Measurements from ENCODE around the gene C3orf52.
"Not testable (repeated sequence)": the region's sequence is repeated elsewhere in the genome, so short reads cannot be mapped to it uniquely, and the experiment has no call there.

The C3orf52 gene, protein sequence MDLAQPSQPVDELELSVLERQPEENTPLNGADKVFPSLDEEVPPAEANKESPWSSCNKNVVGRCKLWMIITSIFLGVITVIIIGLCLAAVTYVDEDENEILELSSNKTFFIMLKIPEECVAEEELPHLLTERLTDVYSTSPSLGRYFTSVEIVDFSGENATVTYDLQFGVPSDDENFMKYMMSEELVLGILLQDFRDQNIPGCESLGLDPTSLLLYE

GRCh38 chr3:112086076-112086854 lies at the start of gene C3orf52:
TSS of gene C3orf52 (plus strand) at chr3:112086389. CDS start at chr3:112086408, 19 bp downstream.
- peak; percentile 35 for DNase-seq

DNA sequence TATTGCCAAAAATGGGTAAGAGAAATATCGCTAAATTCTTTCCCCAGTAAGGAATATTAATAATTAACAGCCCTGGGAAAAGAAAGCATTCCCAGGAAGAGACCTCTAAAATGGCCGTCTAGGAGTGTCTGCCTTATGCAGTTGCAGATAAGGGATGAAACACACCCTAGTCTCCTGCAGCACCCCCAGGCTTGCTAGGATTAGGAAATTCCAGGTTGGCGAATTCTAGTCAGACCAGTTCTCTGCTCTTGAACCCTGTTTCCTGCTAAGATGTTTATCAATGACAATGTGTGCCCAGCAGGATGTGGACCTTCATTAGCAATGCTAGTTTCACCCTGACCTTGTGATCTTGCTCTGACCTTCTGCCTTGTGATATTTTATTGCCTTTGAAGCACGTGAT lies 49.0 kb upstream of the C3orf52 start:
- DNase-seq = not testable (repeated sequence)

GRCh38 chr3:112038863-112039262 lies 47.3 kb upstream of the C3orf52 start:
- DNase-seq = no peak

- no peak for DNase-seq
Measured at GRCh38 chr3:112041321-112041720, 44.9 kb upstream of the C3orf52 start.

DNA sequence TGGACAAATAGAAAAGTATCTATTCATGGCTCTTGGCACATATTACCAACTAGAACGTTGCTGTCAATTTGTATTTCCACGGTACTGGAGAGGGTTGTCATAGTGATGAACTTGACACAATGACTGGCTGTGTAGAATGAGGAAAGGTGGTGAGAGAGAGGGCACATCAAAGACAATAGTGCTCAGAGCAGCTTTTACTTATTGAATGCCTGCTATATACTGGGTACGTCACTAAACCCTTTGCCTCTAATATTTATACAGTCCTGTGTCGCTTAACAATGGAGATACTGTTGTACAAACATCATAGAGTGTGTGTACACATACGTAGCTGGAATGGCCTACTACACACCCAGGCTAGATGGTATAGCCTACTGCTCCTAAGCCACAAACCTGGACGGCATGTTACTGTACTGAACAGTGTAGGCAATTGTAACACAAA lies 43.3 kb upstream of the C3orf52 start:
- DNase-seq = no peak

DNA sequence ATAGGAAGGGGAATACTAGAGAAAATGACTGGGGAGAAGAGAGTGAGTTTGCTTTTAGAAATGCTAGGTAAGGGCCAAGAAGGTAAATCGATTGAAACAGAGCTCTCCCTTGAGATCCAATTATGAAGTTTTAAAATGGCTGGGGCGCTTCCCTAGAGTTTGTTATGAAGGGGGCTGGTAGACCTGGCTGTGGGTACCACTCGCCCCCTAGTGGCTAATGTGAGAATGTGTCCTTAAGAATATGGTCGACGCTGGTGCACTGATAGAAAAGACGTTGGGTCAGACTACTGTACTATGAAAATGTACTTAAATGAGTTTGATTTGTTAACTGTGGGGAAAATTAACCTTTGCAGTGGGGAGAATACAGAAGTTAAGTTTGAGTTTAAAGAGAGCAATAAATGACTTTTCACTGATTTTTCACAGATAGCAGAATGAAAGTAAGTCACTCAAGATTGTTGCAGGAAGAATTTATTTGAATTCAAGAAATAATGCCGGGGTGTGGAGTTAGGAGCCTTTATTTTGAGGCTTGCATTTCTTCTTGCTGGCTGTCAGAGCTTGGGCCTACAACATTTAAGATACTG lies 42.5 kb upstream of the C3orf52 start:
- peak; percentile 63 for DNase-seq

DNA sequence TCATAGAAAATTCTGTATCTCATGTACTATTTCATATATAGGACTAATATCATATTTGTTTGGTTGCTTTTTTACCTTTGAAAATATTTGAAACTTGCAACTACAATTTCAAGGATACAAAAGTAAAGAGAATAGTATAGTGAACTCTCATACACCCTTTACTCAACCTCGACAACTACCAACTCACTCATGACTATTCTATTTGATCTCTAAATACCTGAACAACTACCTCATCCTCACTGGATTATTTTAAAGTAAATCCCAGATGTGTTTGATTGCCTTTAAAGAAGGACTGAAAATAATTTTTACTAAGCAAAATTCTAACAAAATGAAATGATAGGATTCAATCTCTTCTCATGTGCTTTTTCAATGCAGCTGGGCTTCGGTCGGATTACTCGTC lies 39.6 kb upstream of the C3orf52 start:
- DNase-seq = no peak

DNA sequence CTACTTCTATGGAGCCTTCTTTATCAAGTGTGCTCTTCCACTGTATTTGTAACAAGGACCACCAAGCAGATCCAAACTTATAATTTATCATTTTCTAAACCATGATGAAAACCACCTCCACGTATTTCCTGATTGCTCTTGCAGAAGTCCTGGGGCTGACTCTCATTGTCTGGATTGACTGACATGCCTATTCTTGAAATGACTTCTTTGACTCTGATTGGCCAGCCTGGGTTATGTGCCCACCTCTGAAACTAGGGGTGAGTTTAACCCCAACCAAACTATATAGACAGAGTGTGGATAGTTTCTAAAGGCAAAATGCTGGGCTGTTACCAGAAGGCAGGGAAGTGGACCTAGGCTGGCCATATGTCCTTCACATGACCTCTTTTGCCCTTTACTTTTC lies 38.9 kb upstream of the C3orf52 start:
- no peak for DNase-seq

DNA sequence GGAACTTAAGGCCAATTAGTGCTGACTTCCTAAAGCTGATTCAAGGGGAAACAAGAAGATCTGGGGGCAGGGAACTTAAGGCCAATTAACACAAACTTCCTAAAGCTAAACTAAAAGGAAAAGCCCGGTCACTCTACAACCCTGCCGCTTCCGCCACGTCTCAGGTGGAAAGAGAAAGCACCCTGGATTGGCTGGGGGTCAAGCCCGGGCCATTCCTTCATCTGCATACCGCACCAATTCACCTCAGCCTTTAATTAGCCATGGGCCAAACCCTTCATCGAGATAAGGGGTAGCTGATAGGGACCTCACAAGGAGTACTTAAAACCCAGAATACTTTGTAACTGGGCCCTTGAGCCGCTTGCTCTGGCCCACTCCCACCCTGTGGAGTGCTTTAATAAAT lies 37.3 kb upstream of the C3orf52 start:
- no peak for DNase-seq

DNA sequence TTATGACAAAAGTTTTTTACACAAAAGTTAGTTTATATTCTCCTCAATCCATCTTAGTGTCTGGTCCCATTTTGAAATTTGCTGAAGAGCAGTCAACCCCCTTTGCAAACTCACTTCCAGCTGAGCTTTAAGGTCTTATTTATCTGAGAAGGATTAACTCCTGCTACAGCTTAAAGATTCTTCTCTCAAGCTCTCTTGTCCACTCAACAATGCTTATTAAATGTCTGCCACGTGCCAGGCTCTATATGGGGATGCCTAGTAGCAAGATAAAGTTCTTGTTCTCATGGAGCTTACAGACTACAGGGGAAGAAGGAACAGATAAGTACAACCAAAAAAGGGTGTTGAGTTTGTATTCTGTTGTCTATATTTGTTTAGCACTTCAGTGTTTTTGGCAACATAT lies 33.0 kb upstream of the C3orf52 start:
- no peak for DNase-seq

DNA sequence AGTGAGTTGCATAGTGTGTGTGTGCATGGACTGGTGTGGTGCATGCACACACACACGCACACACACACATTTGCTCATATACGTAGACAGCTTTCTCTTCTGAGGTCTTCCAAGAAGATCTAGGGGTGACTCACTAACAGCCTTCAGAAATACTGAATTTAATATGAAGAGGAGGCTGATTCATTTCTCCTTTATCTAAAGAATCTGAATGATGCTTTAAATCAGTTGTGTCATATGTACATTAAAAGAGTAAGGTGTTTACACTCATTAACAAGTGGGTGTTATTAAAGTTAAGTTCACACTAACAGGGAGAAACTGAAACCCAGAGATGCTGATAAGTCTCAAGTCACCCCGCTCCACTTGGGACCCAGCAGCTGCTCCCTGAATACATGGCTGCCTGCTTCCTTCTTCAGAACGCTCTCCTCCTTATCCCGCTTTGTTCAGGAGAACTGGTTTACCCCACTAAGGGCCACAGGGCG lies 29.7 kb upstream of the C3orf52 start:
- DNase-seq = peak; percentile 33

DNA sequence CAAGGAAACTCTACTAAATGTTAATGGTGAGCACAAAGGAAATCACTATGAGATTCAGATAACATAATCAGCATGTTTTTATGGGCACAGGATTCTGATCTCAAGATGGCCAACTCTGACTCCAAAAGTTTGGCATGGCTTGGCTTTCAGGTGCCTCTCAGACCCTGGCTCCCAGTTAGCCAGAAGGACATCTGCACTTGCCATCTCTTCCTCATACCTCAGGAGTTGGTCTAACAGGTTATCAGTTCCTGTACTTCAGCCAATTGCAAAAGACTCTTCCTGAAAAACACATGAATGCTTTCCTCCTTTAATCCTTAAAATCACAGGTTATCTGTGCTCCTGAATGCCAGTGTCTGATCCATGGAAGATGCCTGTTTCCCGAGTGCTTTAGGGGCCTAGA lies 26.7 kb upstream of the C3orf52 start:
- no peak for DNase-seq

GRCh38 chr3:112061152-112061551 lies 25.0 kb upstream of the C3orf52 start:
- DNase-seq = no peak

GRCh38 chr3:112072387-112073060 lies 13.7 kb upstream of the C3orf52 start:
- DNase-seq = peak; percentile 78

DNA sequence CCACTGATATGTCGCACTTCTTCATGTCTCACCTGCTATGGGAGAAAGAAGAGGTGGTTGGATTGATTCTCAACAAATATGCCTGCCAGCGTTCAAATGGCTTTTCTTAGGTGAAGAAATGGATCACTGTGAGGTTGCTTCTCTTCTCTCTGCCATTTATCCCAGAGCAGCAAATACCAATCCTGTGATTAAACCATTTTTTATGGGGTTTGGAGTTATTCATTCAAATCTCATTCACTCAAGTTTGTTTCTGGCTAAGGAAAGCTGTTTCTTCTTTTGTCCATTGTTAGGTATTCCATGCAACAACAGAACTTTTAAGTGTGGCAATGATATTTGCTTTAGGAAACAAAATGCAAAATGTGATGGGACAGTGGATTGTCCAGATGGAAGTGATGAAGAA lies 12.2 kb upstream of the C3orf52 start:
- no peak for DNase-seq

DNA sequence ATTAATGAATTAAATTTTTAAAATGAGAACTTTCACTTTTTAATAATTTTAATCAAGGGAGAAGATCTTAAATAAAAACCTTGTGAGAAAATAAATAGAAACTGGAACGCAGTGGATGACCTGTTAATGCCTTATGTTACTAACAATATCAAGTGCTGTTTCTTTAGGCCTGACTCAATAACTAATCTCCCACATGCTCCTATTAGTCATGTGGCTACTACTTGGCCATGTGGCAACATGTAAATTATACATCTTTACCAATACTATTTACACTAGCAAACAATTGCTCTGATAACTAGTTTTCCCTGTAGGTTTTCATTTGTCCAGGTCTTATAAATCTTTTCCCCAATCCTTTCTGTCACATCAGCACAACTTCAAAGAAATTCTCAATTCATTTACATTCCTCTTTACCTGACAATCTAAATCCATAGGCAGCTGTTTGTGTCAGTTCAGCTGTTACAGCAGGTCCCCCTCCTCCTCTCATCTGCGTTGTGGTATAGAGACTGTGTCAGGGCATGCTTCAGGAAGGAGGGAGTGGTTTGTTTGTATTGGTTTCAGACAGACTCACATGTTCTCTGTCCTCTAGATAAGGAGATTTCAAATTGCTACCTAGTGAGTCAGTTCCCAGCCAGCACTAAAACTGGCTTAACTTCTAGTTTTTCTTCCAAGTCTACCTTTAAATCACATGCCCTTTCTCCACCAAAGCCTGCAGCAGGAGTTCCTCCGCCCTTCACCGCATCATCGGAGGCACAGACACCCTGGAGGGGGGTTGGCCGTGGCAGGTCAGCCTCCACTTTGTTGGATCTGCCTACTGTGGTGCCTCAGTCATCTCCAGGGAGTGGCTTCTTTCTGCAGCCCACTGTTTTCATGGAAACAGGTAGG lies 11.3 kb upstream of the C3orf52 start:
- DNase-seq = peak; percentile 72

- no peak for DNase-seq
Measured at GRCh38 chr3:112078125-112079083, 7.8 kb upstream of the C3orf52 start.

DNA sequence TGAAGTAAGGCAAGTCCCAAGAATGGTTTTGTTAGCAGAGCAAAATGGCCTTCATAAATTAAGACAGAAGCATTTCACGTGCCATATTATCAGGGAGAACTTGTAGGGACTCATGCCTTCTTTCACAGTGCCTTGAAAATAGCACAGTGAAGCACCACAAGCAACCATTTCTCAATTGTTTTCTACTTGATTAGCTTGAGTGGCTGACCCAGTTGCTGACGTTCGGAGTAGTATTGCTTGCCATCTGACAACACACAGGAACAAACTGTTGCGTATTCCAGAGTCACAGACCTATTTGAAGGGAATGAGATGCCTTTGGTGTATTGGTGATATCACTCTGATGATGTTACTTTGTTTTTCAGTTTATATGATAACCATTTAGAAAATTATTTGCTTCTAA lies 3.0 kb upstream of the C3orf52 start:
- DNase-seq = no peak

DNA sequence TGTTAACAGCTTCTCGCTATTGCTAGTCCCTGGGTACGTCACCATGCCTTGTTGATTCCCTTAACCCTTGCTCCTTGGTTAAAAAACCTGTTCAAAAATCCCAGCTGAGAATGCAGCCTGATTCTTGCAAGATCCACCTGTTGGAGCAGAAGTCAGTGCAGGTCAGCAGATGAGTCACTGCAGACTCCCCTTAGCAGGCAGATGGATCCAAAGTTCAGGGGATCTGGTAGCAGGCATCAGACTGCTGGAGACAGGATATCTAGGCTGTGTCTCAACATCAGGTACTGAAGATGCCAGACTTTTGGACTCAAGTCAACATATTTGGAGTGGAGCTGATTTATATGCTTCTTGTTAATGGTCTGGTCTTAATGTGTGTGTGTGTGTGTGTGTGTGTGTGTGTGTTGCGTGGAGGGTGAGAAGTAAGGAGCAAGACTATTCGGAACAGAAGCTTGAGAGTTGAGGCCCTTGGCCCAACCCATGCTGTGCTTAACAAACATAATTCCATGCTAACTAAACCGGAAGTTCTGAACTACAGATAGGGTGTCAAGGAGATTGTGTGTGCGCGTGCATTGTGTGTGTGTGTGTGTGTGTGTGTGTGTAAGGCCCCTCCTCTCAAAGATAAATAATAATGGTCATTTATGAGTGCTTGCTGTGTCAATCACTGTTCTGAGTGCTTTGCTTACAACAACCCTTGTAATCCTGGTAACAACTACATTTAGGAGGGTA lies 1.0 kb upstream of the C3orf52 start:
- no peak for DNase-seq

GRCh38 chr3:112085735-112086075 lies 484 bp upstream of the C3orf52 start:
- DNase-seq = no peak
